ENCODE measurements around the gene MLLT10. TPM values are rescaled to one million over a fixed set of nuclear protein-coding genes. Genes with fewer than 3 reads are reported as not detected.

MLLT10 gene
- total and polyA plus RNA-seq, 12 donors: 8.5 to 41.1 (median 24.6) TPM

- Histone ChIP-seq H3K27ac (no peak overlapping the region), H3K4me3 (no peak overlapping the region), H3K27me3 (no peaks in the 10 kb centered on the region), H3K36me3 (peaks cover 0 to 28% (median 10%) of the 10 kb centered on the region in 9 donors), H3K4me1 (peaks cover 0 to 21% (median 5%) of the 10 kb centered on the region in 9 donors), H3K9me3 (no peaks in the 10 kb centered on the region)
- ATAC-seq: peak in 1 of 8 donors; percentile 57
- peak; percentile 26 to 75 (median 65) for TF ChIP-seq CTCF (IDR thresholded peaks at IDR 0.05)
- 85 to 86% methylated on average over 2 of the region's 2 CpGs for WGBS, 2 donors
- no peak for DNase-seq
- intact Hi-C loops (cut with DNase I): loop anchor here in 1 of 10 donors (10.0 kb wide), 1 partner anchor 180 kb away; no protein-coding TSS in a partner anchor
Measured at GRCh38 chr10:21675157-21675796, 141.2 kb downstream of the MLLT10 start.

GRCh38 chr10:21677551-21677950 lies 143.5 kb downstream of the MLLT10 start:
- no peak overlapping the region for H3K27ac ChIP-seq
- H3K9me3 ChIP-seq: no peaks in the 10 kb centered on the region
- H3K4me1 ChIP-seq: peaks cover 0 to 13% (median 5%) of the 10 kb centered on the region in 9 donors
- no peak for ATAC-seq
- peaks cover 0 to 37% (median 8%) of the 10 kb centered on the region in 9 donors for H3K36me3 ChIP-seq
- TF ChIP-seq CTCF (IDR thresholded peaks at IDR 0.05): no peak
- 84 to 87% methylated on average over 3 of the region's 3 CpGs for WGBS, 2 donors
- intact Hi-C loops (cut with DNase I): loop anchor here in 1 of 10 donors (10.0 kb wide), 1 partner anchor 183 kb away; no protein-coding TSS in a partner anchor
- no peak for DNase-seq
- H3K27me3 ChIP-seq: no peaks in the 10 kb centered on the region
- H3K4me3 ChIP-seq: no peak overlapping the region

GRCh38 chr10:21681156-21681555 lies 147.1 kb downstream of the MLLT10 start:
- intact Hi-C loops (cut with DNase I): no loop called here
- ATAC-seq (no peak), DNase-seq (no peak)
- no peak overlapping the region for H3K27ac ChIP-seq
- 87 to 88% methylated on average over 3 of the region's 3 CpGs for WGBS, 2 donors
- H3K4me1 ChIP-seq: peaks cover 0 to 13% (median 5%) of the 10 kb centered on the region in 9 donors
- no peak for TF ChIP-seq CTCF (IDR thresholded peaks at IDR 0.05)
- H3K27me3 ChIP-seq: no peaks in the 10 kb centered on the region
- H3K9me3 ChIP-seq: no peaks in the 10 kb centered on the region
- no peak overlapping the region for H3K4me3 ChIP-seq
- H3K36me3 ChIP-seq: peaks cover 0 to 42% (median 0%) of the 10 kb centered on the region in 9 donors

- peaks cover 0 to 57% (median 0%) of the 10 kb centered on the region in 9 donors for H3K36me3 ChIP-seq
- DNase-seq (no peak), ATAC-seq (no peak)
- no peak for TF ChIP-seq CTCF (IDR thresholded peaks at IDR 0.05)
- H3K27ac ChIP-seq: no peak overlapping the region
- H3K9me3 ChIP-seq: no peaks in the 10 kb centered on the region
- intact Hi-C loops (cut with DNase I): no loop called here
- 96 to 98% methylated on average over 3 of the region's 3 CpGs for WGBS, 2 donors
- no peaks in the 10 kb centered on the region for H3K27me3 ChIP-seq
- H3K4me3 ChIP-seq: no peak overlapping the region
- H3K4me1 ChIP-seq: peaks cover 0 to 4% (median 0%) of the 10 kb centered on the region in 9 donors
Measured at GRCh38 chr10:21687266-21688008, 153.4 kb downstream of the MLLT10 start.

All from heart right ventricle (tissue), 16 donors.